HepG2 (cell line): ENCODE results near the gene POLR1E. TPM values are rescaled to one million over a fixed set of nuclear protein-coding genes. Genes with fewer than 3 reads are reported as not detected.

Experiments
- ATAC-seq: fragments of 200-7000 bp; cut with Tn5 transposase; 3 replicates; pipeline ENCODE4 v1.9.1; 2020; ENCODE audit warnings: mild to moderate bottlenecking, moderate library complexity
- BruUV-seq: library from RNA; stranded (reverse); fragments of 400-500 nt; replicated peaks from 2 replicates; lab custom pipeline; 2021; lab: Mats Ljungman, UMichigan
- CTCF ChIA-PET: fragments of 300-600 bp; formaldehyde crosslinking; extraction: SDS; loops from one replicate; lab custom pipeline; 2021; ENCODE audit warnings: low total read pairs, inconsistent platforms, low intra/inter-chr PET ratio; lab: Yijun Ruan, JAX
- POLR2A ChIA-PET: fragments of 350-600 bp; sonication (Branson Sonifier 250); formaldehyde crosslinking; loops from one replicate; lab custom pipeline; 2020; ENCODE audit warnings: antibody characterized with exemption, inconsistent platforms; lab: Yijun Ruan, JAX
- DNase-seq: peaks from one replicate; pipeline ENCODE4 v3.0.0-alpha.2; 2015; ENCODE audit warnings: low spot score
- FAIRE-seq: peaks from 3 replicates; lab custom pipeline; 2011; peaks lifted over from hg19 to GRCh38; lab: Jason Lieb, UNC
- H2AFZ ChIP-seq: one replicate; pipeline ENCODE4 v1.6.1; 2011; ENCODE audit warnings: low read length, inconsistent platforms
- H3K27ac ChIP-seq: fragments of 300-600 bp; 3 replicates; pipeline ENCODE4 v1.8.0; 2011; ENCODE audit warnings: mixed run types, mild to moderate bottlenecking, mixed read lengths, low read length, inconsistent platforms; ENCODE audit not compliant: insufficient read depth; ENCODE audit errors: extremely low read length
- H3K27me3 ChIP-seq, 2 experiments: fragments of 200-600 bp in 1 of 2; 2 replicates in 1 of 2; 3 replicates in 1 of 2; pipeline versions ENCODE4 v1.6.0 to v1.8.0; 2011; ENCODE audit warnings: low read length in 2 of 2, mild to moderate bottlenecking in 2 of 2, moderate library complexity in 2 of 2, inconsistent platforms in 1 of 2; ENCODE audit not compliant: insufficient read depth in 2 of 2, control insufficient read depth in 1 of 2
- H3K36me3 ChIP-seq, 2 experiments: fragments of 200-600 bp in 1 of 2; replicated peaks in 1 of 2; 2 replicates in 1 of 2; 3 replicates in 1 of 2; pipeline versions ENCODE4 v1.5.1 to v1.8.0; 2011; ENCODE audit warnings: low read length in 2 of 2, inconsistent platforms in 1 of 2; ENCODE audit not compliant: insufficient read depth in 2 of 2, control insufficient read depth in 1 of 2
- H3K4me1 ChIP-seq: 2 replicates; pipeline ENCODE4 v1.5.1; 2012; ENCODE audit warnings: low read length, inconsistent platforms; ENCODE audit not compliant: insufficient read depth
- H3K4me2 ChIP-seq: 2 replicates; pipeline ENCODE4 v1.6.0; 2011; ENCODE audit warnings: low read depth, low read length, inconsistent platforms
- H3K4me3 ChIP-seq, 3 experiments: fragments of 200-600 bp in 1 of 3; sonication (generic), shearing (Covaris generic) in 1 of 3; replicated peaks in 1 of 3; 2 replicates each; pipeline ENCODE4 v1.5.1; 2011 to 2016; ENCODE audit warnings: low read length in 3 of 3, inconsistent platforms in 2 of 3, low read depth in 2 of 3, mild to moderate bottlenecking in 2 of 3, control low read depth in 1 of 3, mixed read lengths in 1 of 3; ENCODE audit not compliant: insufficient read depth in 1 of 3
- H3K79me2 ChIP-seq: one replicate; pipeline ENCODE4 v1.6.1; 2011; ENCODE audit warnings: low read length, inconsistent platforms; ENCODE audit not compliant: insufficient read depth
- H3K9ac ChIP-seq: 2 replicates; pipeline ENCODE4 v1.6.0; 2011; ENCODE audit warnings: mild to moderate bottlenecking, low read depth, low read length, inconsistent platforms; ENCODE audit not compliant: insufficient read depth
- H3K9me3 ChIP-seq: 2 replicates; pipeline ENCODE4 v1.5.1; 2012; ENCODE audit warnings: mild to moderate bottlenecking, low read length
- H4K20me1 ChIP-seq: 2 replicates; pipeline ENCODE4 v1.6.0; 2011; ENCODE audit warnings: inconsistent platforms, mild to moderate bottlenecking, low read length, moderate library complexity; ENCODE audit not compliant: insufficient read depth
- BCL3 ChIP-seq: sonication (generic); formaldehyde crosslinking; IDR thresholded peaks from 2 replicates; pipeline ENCODE4 v1.5.1; 2020; ENCODE audit warnings: mild to moderate bottlenecking, missing genetic modification reagents, moderate library complexity
- CBX1 ChIP-seq: IDR thresholded peaks from one replicate; pipeline ENCODE4 v1.6.1; 2016; ENCODE audit warnings: antibody characterized with exemption, low read depth
- EZH2 ChIP-seq: conservative IDR thresholded peaks from 2 replicates; pipeline ENCODE4 v1.6.1; 2012; ENCODE audit warnings: mild to moderate bottlenecking, low read depth, low read length, moderate library complexity
- MIXL1 ChIP-seq: IDR thresholded peaks from 2 replicates; pipeline ENCODE4 v1.6.1; 2016
- NFE2L1 ChIP-seq: sonication (generic); formaldehyde crosslinking; IDR thresholded peaks from 2 replicates; pipeline ENCODE4 v1.4.0; 2020; ENCODE audit warnings: missing genetic modification reagents, mild to moderate bottlenecking, borderline replicate concordance
- REXO4 ChIP-seq: sonication (generic); formaldehyde crosslinking; IDR thresholded peaks from 2 replicates; pipeline ENCODE4 v1.8.0; 2022; ENCODE audit warnings: missing genetic modification reagents, mild to moderate bottlenecking, borderline replicate concordance
- SRSF4 ChIP-seq: fragments of 200-400 bp; formaldehyde crosslinking; IDR thresholded peaks from one replicate; pipeline ENCODE4 v1.6.1; 2018; ENCODE audit warnings: mild to moderate bottlenecking, low read depth, low read length, moderate library complexity; ENCODE audit not compliant: poor library complexity, severe bottlenecking
- TSC22D2 ChIP-seq: sonication (generic); formaldehyde crosslinking; IDR thresholded peaks from 2 replicates; pipeline ENCODE4 v1.5.1; 2020; ENCODE audit warnings: missing genetic modification reagents, mild to moderate bottlenecking, borderline replicate concordance
- ZBTB7B ChIP-seq: sonication (generic); formaldehyde crosslinking; IDR thresholded peaks from 2 replicates; pipeline ENCODE4 v1.4.0; 2020; ENCODE audit warnings: missing genetic modification reagents
- ZMAT5 ChIP-seq: sonication (generic); formaldehyde crosslinking; IDR thresholded peaks from 2 replicates; pipeline ENCODE4 v1.5.0; 2020; ENCODE audit warnings: mild to moderate bottlenecking, low read depth, missing genetic modification reagents, borderline replicate concordance
- ZNF354B ChIP-seq: sonication (generic); formaldehyde crosslinking; IDR thresholded peaks from 2 replicates; pipeline ENCODE4 v1.8.0; 2022; ENCODE audit warnings: mild to moderate bottlenecking, missing genetic modification reagents
- WGBS: methylation state at CpG from one replicate; pipeline ENCODE4 v1.1.6; 2017; ENCODE audit warnings: low lambda C conversion rate; 5-methylcytosine and 5-hydroxymethylcytosine counted together
- in situ Hi-C: cut with HindIII; loops from 2 replicates; pipeline ENCODE4 v1.10.0; 2017; ENCODE audit warnings: low pct_unique_long_range_greater_than_20kb; ENCODE audit not compliant: extremely low pct_ligation_motif_present
- intact Hi-C: fragments of 100-400 bp; cut with micrococcal nuclease; formaldehyde crosslinking; loops from one replicate; pipeline ENCODE4 v1.10.0; 2022; ENCODE audit not compliant: unreplicated experiment
- polyA plus RNA-seq, 8 experiments: library from polyadenylated mRNA; depleted of rRNA in 3 of 8; stranded (reverse) in 7 of 8; unstranded in 1 of 8; fragments of >200 nt; fragmentation: Illumina TruSeq in 4 of 8; extraction: Trizol in 4 of 8; gene quantifications; 2 replicates each; pipeline versions ENCODE4 v1.2.1 to v1.2.3, GENCODE V29; 2011 to 2016; ENCODE audit warnings: low read depth in 4 of 8, missing spikeins in 1 of 8, mixed read lengths in 1 of 8; ENCODE audit not compliant: insufficient read depth in 1 of 8
- total RNA-seq, 5 experiments: library from RNA; depleted of rRNA; stranded (reverse); fragments of >200 nt; fragmentation: Illumina TruSeq; extraction: Trizol; gene quantifications; 2 replicates each; pipeline ENCODE4 v1.2.3, GENCODE V29; 2016; ENCODE audit warnings: low read depth in 1 of 5

POLR1E gene
- total and polyA plus RNA-seq, 2 of the 13 experiments (the other 11 are each of a cell fraction or from before 2014, with no cell fraction given), result 23.0 to 37.8 TPM

GRCh38 chr9:37521111-37521510 is 35.4 kb downstream of the POLR1E start:
- peaks cover 5% of the 10 kb centered on the region; the same call in 1 of the 2 replicates for H3K4me1 ChIP-seq
- peaks cover 2 to 12% of the 10 kb centered on the region in 2 experiments; a peak in 3 of 5 replicates for H3K36me3 ChIP-seq
- ATAC-seq (no peak), DNase-seq (no peak), FAIRE-seq (no peak)
- H3K4me2 ChIP-seq, result no peak overlapping the region
- TF ChIP-seq TSC22D2 (CRISPR knock-in tag), result no peak
- no peak for TF ChIP-seq ZNF354B
- TF ChIP-seq SRSF4, result no peak
- no peak for TF ChIP-seq ZMAT5
- TF ChIP-seq MIXL1, result no peak
- TF ChIP-seq REXO4 (CRISPR knock-in tag), result no peak
- no peak for TF ChIP-seq NFE2L1 (CRISPR knock-in tag)
- no peak for TF ChIP-seq ZBTB7B (CRISPR knock-in tag)
- TF ChIP-seq CBX1, result no peak
- TF ChIP-seq BCL3 (CRISPR knock-in tag), result no peak
- no peak for TF ChIP-seq EZH2
- H3K27me3 ChIP-seq, result no peaks in the 10 kb centered on the region
- 94% methylated on average over 10 of the region's 10 CpGs for WGBS
- intact Hi-C loops (no loop called here), in situ Hi-C loops (no loop called here)
- no peak overlapping the region for H3K4me3 ChIP-seq
- H3K79me2 ChIP-seq, result no peaks in the 10 kb centered on the region
- no peaks in the 10 kb centered on the region for H3K9me3 ChIP-seq
- CTCF ChIA-PET, result no interaction called here
- POLR2A ChIA-PET, result no interaction called here
- no peak overlapping the region for H2AFZ ChIP-seq
- BruUV-seq, result no TSS peak
- H3K27ac ChIP-seq, result no peak overlapping the region
- H4K20me1 ChIP-seq, result no peaks in the 10 kb centered on the region
- no peak overlapping the region for H3K9ac ChIP-seq
